ENCODE data around the gene SYTL5.

Gene SYTL5

GRCh38 chrX:38154340-38154739, 148.0 kb downstream of the SYTL5 start:
- DNase-seq: no peak

- no peak for DNase-seq
Observed at GRCh38 chrX:38154818-38155217, 148.5 kb downstream of the SYTL5 start.

GRCh38 chrX:38156838-38157237, 150.5 kb downstream of the SYTL5 start:
- no peak for DNase-seq

- no peak for DNase-seq
Observed at GRCh38 chrX:38163193-38163592, 156.8 kb downstream of the SYTL5 start.

GRCh38 chrX:38165023-38165422, 158.7 kb downstream of the SYTL5 start:
- no peak for DNase-seq

GRCh38 chrX:38166478-38167083, 160.2 kb downstream of the SYTL5 start:
- peak; percentile 4 for DNase-seq

GRCh38 chrX:38170556-38170955, 164.2 kb downstream of the SYTL5 start:
- DNase-seq: no peak

- DNase-seq: no peak
Observed at GRCh38 chrX:38172596-38172995, 166.2 kb downstream of the SYTL5 start.

- DNase-seq: no peak
Observed at GRCh38 chrX:38175139-38175538, 168.8 kb downstream of the SYTL5 start.

GRCh38 chrX:38178396-38178795, 172.0 kb downstream of the SYTL5 start:
- DNase-seq: no peak
